Measurements from ENCODE around the gene SGSM1.

The SGSM1 gene

GRCh38 chr22:24957043-24957442 is 151.0 kb downstream of the SGSM1 start:
- no peak for DNase-seq
- H3K27me3 ChIP-seq, result no peaks in the 10 kb centered on the region; the same call in 1 of the 2 replicates

GRCh38 chr22:24961217-24961844 is 155.3 kb downstream of the SGSM1 start:
- Histone ChIP-seq H3K4me3 (ENCODE audit: low read depth, low read length) (no peak overlapping the region), H3K4me1 (no peaks in the 10 kb centered on the region), H3K36me3 (no peaks in the 10 kb centered on the region), H3K27me3 (no peaks in the 10 kb centered on the region), H3K9me3 (no peaks in the 10 kb centered on the region)
- DNase-seq, result no peak
- no peak for TF ChIP-seq CTCF (IDR thresholded peaks at IDR 0.05; ENCODE audit: low read depth, low read length)

More at GRCh38 chr22:24957043-24957442, 151.0 kb downstream of the SGSM1 start:
- TF ChIP-seq CTCF (IDR thresholded peaks at IDR 0.05; ENCODE audit: low read depth, low read length), result no peak
- H3K36me3 ChIP-seq, result no peaks in the 10 kb centered on the region
- H3K9me3 ChIP-seq, result no peaks in the 10 kb centered on the region
- no peak overlapping the region for H3K4me3 ChIP-seq (ENCODE audit: low read depth, low read length)
- H3K4me1 ChIP-seq, result no peaks in the 10 kb centered on the region; the same call in 1 of the 2 replicates

DNA sequence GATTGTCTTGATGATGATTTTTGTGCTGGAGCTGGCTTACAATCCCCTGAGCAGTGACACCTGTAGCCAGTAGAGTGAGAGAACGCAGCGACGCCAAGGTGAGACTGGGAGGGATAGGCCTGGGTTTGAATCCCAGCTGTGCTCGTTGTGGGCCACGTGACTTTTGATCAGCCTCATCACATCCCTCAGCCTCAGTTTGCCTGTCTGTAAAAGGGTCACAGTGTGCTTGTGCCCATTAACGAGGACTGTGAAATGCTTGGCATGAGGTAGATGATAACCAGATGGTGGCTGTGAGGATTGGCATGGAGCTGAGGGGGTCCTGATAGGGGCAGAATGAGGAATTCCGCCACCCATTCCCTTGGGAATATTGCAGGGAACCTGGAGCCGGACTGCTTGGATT is 156.1 kb downstream of the SGSM1 start:
- Histone ChIP-seq H3K27me3 (no peaks in the 10 kb centered on the region), H3K9me3 (no peaks in the 10 kb centered on the region), H3K4me3 (ENCODE audit: low read depth, low read length) (no peak overlapping the region), H3K4me1 (no peaks in the 10 kb centered on the region), H3K36me3 (no peaks in the 10 kb centered on the region)
- no peak for TF ChIP-seq CTCF (IDR thresholded peaks at IDR 0.05; ENCODE audit: low read depth, low read length)
- DNase-seq, result no peak

- H3K36me3 ChIP-seq, result no peaks in the 10 kb centered on the region
- H3K4me1 ChIP-seq, result no peaks in the 10 kb centered on the region
- no peaks in the 10 kb centered on the region for H3K9me3 ChIP-seq
- no peaks in the 10 kb centered on the region for H3K27me3 ChIP-seq
- H3K4me3 ChIP-seq (ENCODE audit: low read depth, low read length), result no peak overlapping the region
- TF ChIP-seq CTCF (IDR thresholded peaks at IDR 0.05; ENCODE audit: low read depth, low read length), result no peak
- DNase-seq, result no peak
Measured at GRCh38 chr22:24962835-24963234, 156.8 kb downstream of the SGSM1 start.

- no peak for TF ChIP-seq CTCF (IDR thresholded peaks at IDR 0.05; ENCODE audit: low read depth, low read length)
- Histone ChIP-seq H3K4me1 (peaks cover 7% of the 10 kb centered on the region; the same call in 1 of the 2 replicates), H3K4me3 (ENCODE audit: low read depth, low read length) (no peak overlapping the region), H3K36me3 (no peaks in the 10 kb centered on the region), H3K27me3 (no peaks in the 10 kb centered on the region), H3K9me3 (no peaks in the 10 kb centered on the region)
- no peak for DNase-seq
Measured at GRCh38 chr22:24964441-24964840, 158.4 kb downstream of the SGSM1 start.

DNA sequence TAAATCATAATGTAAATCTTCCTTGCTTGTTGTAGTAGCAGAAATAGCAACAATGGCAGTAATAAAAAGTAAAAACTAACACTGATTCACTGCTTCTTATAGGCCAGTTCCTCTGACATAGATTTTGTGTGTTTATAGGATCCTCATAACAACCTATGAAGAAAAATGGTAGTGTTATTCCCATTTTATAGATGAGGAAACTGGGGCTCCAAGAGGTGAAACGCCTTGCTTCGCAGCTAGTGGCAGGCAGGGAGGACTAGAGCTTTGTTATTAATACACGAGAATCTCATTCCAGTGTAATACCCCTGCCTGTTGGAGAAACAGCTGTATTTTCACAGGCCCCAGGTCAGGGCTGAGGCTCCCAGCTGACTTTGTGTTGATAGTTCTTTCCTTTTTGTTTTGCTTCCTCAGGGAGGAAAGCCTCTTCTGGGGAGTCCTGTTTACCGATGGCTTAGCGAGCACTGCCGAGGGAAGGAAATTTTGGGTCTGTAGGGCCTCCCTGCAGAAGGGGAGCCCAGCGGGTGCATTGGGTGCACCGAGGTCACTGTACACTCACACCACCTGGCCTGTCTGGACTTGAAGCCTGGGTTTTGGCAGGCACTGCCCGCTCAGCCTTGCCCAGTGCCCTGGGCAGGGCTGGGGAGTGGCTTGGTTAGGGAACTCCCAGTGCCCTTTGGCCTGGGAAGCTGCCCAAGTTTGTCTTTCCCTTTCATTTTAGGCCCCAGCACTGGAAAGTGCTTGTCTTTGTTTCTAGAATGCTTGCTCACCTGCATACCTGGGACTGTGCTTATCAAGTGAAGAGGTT is 160.0 kb downstream of the SGSM1 start:
- DNase-seq, result no peak
- Histone ChIP-seq H3K4me3 (ENCODE audit: low read depth, low read length) (no peak overlapping the region), H3K27me3 (no peaks in the 10 kb centered on the region), H3K9me3 (no peaks in the 10 kb centered on the region), H3K36me3 (no peaks in the 10 kb centered on the region), H3K4me1 (peaks cover 14% of the 10 kb centered on the region)
- TF ChIP-seq CTCF (IDR thresholded peaks at IDR 0.05; ENCODE audit: low read depth, low read length), result no peak
